Inflammatory macrophage treated with lipopolysaccharide for 1 hour (primary cell): Measurements from ENCODE around the gene TRABD2B.

ENCODE experiments used
- DNase-seq, 2 donors: peaks; one replicate each; pipeline ENCODE4 v3.0.0-alpha.2; 2020 to 2022

TRABD2B gene

GRCh38 chr1:47818682-47819573 is 178.3 kb downstream of the TRABD2B start:
- no peak for DNase-seq

DNA sequence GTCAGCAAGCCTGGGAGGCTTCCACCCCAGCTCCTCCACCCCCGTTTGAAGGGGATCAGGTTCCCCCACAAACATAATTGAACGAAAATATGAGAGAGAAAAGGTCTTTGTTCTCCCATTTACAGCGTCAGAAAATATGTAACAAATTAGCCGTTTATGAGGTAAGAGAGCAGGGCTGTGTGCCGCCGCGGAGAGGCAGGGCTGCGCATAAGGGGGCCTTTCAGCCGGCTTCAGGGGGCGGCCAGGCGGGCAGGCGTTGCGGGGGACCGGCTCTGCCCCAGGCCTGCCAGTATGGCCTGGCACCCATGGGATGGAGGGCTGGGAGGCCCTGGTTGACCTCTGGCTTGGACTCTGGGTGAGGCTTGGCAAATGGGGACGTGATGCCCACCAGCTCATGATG is 179.3 kb downstream of the TRABD2B start:
- no peak for DNase-seq

GRCh38 chr1:47816325-47817071 is 180.7 kb downstream of the TRABD2B start:
- no peak for DNase-seq

GRCh38 chr1:47814612-47815395 is 182.4 kb downstream of the TRABD2B start:
- DNase-seq, result no peak

- no peak for DNase-seq
Observed at GRCh38 chr1:47813970-47814369, 183.2 kb downstream of the TRABD2B start.

DNA sequence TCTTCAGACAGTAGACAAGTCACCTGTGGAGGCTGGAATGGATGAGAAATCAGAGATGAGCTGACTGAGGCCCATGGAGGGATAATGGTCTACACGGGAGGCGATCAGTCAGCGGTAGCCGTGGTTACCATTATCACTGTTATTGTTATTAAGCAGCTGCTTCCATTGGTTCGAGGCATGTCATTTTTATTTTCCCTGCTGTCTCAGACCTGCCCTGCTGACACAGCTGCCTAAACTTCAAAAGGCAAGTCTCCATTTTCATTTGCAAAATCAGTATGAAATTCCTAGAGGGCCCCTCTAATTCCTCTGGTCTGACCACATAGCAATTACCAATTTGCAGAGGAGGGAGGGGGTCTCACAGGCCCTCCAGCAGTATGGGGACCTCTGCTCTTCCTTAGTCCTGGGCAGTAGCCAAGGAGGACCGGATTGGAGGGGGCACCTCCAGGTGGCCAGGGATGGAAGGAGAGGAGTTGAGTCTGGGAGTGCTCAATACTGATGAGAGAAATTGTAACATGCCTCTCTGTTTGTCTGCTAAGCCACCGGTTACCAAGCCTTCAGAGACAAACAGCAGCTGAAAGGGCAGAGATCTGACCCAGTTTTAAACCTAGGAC is 184.2 kb downstream of the TRABD2B start:
- DNase-seq, result no peak

GRCh38 chr1:47810964-47811682 is 186.1 kb downstream of the TRABD2B start:
- DNase-seq, result no peak

DNA sequence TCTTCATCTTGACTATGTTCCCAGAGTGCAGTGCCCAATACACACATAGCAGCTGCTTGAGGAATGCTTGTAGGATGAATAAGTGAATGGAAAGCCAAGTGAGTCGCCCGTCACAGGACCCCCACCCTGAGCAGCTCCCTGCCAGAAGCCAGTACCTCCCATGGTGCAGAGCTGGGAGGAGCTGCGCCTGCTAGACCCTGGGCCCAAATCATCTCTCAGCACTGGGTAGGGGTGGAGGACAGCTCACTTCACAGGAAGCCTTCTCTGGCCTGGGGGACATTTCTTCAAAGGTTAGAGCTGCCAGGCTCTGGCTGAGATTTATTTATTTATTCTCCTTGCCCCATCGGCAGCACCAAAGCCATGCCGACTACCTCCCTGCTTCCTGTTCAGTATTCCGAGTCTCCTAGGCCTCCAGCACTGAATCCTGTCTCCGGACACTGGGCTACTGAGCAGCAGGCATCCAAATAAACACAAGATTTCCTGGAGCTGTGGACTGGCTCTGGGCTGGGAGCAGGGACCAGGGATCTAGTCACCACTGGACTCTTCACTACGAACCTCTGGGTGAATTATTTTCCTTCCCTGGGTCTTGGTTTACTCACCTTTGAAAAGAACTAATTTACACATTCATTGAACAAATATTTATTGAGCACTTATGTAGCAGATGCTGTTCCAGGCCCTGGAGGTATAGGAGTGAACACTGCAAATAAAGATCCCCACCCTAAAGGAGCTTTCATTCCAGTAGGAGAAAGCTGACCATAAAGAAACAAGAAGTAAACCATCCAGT is 187.7 kb downstream of the TRABD2B start:
- DNase-seq, result no peak

GRCh38 chr1:47808612-47809011 is 188.6 kb downstream of the TRABD2B start:
- no peak for DNase-seq

DNA sequence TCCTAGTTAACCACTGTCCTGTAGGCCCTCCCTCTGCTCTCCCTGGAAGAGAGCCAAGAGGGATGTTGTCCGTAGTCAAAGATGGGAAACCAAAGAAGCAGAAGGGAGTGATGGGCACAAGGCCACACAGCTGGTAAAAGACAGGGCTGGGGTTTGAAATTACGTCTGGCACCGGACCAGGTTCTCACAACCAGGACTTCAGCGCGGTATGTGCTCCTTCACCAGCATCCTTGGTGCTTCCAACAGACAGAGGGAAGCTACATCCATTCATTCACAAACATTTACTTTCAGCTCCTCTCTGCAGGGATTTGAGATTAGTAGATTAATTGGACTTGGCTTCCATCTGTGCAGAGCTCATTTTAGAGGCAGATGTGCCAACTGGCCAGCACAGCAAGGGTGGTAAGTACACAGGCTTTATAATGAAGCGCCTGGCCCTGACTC is 191.2 kb downstream of the TRABD2B start:
- no peak for DNase-seq

DNA sequence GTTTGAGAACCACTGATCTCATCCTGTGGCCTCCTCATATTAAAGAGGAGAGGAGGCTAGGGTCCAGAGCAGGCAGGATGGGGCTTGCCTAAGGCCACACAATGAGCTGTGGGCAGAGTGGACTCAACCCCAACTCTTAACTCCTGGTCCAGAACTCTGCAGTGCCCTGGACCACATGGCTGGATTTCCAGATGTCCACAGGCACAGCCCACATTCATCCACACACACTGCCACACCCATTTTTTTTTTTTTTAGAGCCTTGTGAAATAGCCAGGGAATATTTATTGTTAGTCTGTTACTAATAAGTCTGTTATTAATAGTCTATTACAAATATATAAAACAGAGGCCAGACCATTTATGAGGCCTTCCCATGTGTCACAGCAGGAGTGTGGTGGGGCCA is 192.2 kb downstream of the TRABD2B start:
- DNase-seq, result no peak

GRCh38 chr1:47803815-47804501 is 193.2 kb downstream of the TRABD2B start:
- DNase-seq, result no peak

DNA sequence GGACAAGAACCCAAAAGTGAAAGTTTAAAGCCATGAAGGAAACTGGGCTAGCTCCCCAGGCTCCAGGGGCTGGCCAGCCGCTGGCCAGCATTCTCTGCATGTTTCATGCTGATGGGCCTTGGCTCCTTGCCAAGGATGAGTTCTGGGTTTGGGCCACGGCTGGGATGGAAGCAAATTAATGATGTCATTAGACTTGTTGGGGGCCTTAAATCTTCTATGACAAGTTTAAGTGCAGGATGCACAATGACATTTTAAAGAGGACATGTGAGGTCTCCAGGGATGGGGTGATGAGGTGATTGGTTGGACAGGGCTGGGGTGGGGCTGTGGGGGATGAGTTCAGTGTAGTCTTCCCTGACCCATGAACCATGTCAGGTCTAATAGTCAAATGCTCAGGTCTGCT is 199.6 kb downstream of the TRABD2B start:
- DNase-seq, result no peak

DNA sequence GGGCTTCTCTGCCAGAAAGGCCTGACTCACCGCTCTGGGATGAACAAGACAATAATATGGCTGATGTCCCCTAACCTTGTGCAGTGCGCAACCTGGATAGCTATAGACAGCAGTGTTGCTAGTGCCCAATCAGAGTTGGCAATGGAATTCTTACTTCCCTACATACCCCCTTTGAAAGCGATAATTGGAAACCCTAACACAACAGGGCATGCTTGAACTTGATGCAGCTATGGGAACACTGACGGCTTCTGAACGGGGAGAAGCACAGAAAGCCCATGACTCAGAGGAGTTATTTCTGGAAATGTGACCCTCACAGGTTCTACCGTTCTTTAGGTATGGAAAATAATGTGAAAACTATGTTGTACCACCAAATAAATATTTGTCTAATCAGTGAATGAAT is 200.6 kb downstream of the TRABD2B start:
- DNase-seq, result no peak

DNA sequence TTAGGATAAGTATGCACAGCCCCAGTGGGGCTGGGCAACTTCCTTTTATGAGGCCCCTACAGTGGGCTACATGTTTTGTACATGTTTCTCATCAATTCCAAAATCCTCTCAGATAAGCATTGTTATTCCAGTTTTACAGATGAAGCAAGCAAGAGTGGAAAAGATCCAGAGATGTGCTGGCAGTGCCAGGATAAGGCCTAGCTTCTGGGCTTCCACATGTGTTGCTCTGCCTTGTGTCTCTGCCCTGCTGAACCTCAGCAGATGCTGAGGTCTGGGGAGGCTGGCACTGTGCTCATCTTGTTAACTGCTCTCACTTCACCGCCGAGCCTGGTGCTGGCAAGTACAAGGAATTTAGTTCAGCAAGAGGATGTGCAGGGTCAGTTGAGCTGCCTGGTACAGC is 202.1 kb downstream of the TRABD2B start:
- DNase-seq, result no peak

DNA sequence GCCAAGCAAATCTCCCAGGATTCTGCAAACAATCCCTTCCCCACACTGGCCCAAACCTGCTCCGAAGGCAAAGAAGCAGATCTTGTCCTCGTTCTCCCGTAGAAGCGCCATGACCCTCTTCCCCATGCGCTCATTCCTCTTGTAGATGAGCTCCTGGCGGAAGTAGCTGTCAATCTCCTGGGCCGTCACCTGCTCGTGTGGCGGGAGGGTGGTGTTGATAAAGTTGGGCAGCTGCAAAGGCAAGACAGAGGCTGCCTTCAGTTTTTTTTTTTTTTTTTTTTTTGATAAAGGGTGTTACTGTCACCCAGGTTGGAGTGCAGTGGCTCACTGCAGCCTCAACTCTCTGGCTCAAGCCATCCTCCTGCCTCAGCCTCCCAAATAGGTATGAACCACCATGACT is 202.7 kb downstream of the TRABD2B start:
- no peak for DNase-seq

- DNase-seq, result no peak
Observed at GRCh38 chr1:47794081-47794480, 203.1 kb downstream of the TRABD2B start.

- no peak for DNase-seq
Observed at GRCh38 chr1:47793563-47793962, 203.6 kb downstream of the TRABD2B start.

GRCh38 chr1:47792779-47793178 is 204.4 kb downstream of the TRABD2B start:
- DNase-seq, result no peak

- DNase-seq, result no peak
Observed at GRCh38 chr1:47791879-47792608, 205.1 kb downstream of the TRABD2B start.
